NCI-H2227 (cell line): ENCODE data around the gene MEDAG.
"Not testable (repeated sequence)": the region's sequence is repeated elsewhere in the genome, so short reads cannot be mapped to it uniquely, and the experiment has no call there.

Experiments used
- DNase-seq: peaks from one replicate; lab custom pipeline; 2025; ENCODE audit not compliant: unreplicated experiment; lab: John Stamatoyannopoulos, UW

The MEDAG gene

DNA sequence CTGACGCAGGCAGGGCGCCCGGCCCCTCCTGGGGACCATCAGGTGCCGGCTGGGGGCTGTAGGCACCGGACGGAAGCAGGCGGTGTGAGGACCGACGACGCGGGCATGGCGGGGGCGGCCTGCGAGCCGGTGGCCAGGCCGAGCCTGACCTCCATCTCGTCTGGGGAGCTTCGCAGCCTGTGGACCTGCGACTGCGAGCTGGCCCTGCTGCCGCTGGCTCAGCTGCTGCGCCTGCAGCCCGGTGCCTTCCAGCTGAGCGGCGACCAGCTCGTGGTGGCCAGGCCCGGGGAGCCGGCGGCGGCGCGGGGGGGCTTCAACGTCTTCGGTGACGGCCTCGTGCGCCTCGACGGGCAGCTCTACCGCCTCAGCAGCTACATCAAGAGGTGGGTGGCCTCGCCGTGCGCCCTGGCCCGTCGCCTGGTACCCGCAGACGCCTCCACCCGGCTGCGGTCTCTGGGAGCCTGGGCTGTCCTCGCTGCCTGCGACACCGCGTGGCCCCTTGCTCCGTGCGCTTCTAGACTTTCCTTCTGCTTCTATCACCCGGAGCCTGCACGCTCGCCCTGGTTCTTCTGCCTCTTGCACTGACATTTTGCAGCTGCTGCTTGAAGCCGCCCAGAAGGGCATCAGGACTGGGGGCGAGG, 460 bp downstream of the MEDAG start:
- no peak for DNase-seq

DNA sequence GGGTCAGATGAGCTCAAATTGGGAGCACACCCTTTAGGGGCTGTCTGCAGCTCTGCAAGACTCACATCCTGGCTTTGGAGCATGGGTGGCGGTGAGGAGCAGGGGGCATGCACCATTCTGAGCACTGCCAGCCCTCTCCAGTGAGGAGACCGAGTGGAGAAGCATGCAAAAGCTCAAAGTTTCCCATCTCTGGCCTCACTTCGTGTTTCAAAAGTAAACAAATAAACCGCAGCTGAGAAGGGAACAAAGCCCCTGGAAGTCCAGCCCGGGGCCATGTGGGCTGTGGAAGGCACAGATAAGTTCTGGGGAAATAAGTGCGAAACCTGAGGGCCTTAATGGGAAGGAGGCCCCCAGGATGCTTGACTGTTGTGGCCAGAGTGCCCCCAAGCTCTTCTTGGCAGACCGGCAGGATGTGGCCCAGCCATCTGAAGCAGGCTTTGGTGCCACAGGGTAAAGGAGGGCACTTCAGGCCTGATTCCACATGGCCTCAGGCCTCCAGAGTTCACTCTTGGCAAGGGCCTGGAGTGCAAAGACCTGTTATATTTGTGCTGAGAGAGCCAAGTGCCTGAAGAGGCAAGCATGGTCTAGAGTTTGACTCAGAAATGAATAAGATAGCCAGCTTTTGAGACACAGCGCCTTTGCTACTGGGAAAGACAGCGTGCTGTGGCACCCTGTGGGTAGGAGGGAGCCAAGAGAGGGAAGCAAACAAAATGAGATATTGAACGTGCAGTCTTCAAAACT, 1.2 kb downstream of the MEDAG start:
- no peak for DNase-seq

DNA sequence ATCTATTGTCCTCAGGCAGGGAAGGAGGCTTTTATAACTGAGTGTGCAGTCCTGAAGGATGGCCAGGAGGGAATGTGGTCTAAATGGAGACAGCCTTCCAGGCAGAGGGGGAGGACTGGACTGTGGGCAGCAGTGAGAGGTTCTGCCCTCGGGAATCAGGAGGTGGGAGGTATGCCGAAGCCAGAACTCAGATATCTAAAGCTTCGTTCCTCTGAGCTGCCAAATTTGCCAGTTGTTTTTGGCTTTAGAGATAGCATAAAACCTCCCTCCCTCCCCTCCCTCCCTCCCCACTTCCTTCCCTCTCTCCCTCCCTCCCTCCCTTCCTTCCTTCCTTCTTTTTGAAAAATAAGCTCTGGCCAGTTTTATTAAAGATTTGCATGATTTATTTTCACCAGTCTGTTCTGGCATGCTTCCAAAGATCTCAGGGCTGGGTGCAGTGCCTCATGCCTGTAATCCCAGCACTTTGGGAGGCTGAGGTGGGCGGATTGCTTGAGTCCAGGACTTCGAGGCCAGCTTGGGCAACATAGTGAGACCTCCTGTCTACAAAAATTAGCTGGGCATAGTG, 2.4 kb downstream of the MEDAG start:
- DNase-seq = no peak

DNA sequence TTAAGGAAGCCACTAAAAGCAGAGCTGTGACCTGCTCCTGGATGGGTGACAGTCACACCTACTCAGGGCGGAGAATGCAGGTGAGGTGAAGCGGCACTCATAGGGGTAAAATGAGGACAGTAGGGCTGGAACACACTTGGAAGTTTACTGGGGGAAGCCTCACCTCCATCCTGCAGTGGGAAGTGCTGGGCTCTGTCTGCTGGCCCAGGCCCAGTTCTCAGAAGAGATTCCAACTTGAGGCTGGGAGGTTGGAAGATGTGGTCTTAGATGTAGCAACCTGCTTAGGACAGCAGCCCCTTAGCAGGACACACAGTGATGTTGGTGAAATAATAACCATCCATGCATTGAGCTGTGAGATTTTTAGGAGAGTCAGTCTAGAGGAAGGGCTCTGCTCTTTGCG, 4.6 kb downstream of the MEDAG start:
- no peak for DNase-seq

DNA sequence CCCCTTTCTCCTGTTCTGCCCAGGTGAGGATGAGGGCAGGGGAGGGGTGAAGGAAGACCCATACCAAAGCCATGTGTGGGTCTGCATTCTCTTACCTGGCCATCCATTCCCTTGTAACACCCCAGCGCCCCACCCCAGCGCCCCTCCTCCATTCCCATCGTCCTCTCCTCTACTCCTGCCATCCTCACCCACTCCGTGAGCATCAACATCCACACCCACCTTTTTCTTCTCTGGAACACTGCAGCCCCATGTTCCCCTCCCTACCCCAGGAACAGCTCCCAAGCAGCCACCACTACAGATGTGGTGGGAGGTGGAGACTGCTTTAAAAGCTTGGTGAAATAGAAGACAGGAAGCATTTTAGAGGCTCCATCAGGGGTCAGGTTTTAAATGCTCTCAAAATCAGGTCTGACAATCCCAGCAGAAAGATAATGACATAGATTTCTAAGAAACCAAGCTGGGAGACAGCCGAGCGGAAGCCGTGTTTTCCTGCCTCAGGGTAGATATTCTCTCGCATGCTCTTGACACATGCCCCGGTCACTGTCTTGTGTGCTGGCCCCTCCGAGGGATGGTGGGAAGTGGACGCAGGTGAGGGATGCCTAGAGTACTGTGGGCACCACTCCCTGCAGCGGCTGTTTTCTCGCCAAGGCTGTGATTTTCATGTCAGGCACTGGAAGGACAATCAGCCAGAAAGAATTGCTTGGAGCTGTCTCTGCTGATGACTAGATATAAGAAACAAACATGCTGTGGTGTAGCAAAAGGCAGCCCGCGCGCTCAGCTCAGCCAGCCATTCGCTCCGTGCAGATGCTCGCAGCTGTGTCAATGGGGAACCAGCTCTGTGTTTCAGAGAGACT, 9.8 kb downstream of the MEDAG start:
- peak; percentile 79 for DNase-seq

DNA sequence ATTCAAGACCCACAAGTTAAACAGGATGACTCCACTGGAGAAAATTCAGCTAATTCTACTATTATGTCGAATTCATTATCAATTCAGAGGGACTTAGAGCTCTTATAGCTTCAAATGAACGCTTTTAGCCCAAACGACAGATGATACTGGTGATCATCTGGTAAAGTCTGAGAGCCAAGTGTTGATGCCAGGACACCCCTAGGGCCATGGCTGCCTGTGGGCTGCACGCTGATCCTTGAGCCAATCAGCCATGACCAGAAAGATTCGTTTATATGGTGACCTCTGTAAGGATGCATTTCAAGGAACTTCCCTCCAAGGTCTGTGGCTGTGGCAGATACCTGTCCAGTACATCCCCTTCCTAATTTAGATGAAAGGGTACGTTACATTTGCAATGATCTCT, 10.9 kb downstream of the MEDAG start:
- no peak for DNase-seq

DNA sequence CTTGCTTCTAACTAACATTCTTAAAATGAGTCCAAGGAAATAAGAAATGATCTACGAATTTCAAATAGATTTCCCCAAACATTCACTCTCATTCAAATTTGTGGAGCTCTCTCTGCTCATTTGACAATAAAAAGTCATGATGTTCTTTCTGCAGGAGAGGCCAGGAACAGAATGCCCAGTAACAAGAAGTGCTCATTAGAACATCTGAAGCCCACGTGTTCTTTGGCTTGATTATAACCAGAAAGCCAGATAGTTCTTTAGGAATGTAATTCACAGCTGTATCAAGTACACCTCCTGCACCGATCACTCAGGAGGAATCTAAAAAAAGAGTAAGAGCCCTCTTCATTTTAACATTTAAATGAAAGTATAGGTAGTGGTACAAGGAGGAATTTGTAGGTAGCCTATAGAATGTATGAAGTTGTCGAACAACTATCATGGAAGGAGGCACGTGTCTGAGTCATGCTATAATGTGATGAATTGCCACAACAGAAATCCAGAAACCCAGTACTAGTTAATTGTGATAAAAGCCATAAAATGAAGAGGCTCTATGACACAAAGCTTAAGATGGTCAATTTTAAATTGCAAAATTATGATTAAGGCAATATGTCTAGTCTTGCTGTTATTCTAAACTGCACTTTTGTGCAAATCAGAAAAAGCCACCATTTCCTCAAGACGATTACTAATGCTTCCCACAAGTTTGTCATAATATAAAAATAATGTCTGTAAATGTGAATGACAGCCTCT, 12.8 kb downstream of the MEDAG start:
- DNase-seq = no peak

DNA sequence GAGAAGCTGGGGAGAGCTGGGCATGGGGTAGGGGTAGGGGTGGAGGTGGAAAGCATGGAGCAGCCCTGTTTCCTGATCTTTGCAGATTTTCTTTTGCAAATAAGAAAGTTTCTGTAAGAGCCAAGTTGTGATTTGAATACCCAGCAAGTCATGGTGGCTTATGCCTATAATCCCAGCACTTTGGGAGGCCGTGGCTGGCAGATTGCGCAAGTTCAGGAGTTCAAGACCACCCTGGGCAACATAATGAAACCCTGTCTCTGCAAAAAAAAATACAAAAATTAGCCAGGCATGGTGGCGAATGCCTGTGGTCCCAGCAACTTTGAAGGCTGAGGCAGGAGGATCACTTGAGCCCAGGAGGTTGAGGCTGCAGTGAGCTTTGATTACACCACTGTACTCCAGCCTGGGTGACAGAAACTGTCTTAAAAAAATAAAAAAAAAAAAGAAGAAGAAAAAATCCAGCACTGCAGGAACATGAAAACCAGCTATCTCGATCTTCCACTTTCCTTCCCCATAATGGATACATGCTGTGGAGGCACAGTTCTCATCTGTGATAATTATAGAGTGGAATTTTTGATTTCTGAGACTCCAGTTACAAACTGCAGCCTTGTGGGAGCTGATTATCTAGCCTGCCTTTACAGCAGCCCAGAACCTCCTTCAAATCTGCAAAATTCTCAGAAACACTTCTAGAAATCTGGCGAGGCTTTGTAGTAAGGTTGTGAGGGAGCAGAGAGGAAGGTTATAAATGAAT, 14.3 kb downstream of the MEDAG start:
- DNase-seq = peak; percentile 41

DNA sequence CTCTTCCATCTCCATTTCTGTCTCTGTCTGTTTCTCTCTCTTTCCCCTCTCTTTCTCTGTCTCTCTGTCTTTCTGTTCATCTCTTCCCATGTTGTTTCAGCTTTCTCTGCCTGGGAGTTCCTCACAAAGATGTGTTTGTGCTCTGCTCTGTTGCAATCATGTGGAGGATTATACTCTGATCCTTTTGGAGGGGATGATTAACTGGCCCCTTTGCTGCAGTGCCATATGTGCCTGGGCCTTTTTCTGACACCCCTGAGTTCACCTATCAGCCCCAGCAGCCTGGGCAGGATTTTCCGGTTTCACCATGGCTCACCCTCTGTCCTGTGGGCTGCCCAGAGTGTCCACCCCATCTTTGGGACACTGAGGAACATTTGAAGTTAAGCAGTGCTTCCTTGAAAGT, 17.3 kb downstream of the MEDAG start:
- no peak for DNase-seq

DNA sequence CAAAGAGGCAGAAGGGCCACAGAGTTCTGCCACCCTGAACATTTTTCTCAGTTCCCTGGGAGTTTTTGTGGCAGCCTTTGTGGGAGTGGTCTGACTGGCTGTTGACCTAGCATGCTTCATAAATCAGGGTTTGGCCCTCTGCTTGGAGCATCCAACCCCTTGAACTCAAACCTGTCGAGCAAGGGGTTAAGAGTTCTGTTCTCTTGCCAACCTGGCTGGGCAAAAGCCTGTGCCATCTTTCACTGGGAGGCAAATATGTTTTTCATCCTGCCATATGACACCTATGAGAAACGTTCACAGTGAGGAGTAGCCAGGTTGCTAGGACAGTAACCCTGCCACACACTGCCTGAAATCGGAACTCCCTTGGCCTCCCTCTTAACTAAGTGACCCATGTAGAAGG, 18.6 kb downstream of the MEDAG start:
- no peak for DNase-seq

DNA sequence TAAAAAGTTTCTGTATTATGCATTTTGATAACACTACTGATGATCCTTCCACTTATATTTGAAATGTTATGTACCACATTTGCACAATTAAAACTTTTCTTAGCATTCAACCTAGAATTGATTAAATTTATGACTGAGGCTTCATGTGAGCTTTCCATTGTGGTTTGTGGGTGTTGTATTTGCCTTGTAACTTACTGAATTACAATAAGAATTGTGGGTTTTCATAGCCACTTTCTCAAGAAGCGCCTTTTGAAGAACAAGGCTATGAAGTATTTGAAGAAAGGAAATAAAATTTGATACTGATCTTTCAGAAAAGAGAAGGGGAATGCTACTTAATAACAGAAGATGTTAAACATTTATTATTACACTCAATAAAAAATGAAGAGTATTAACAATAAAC, 19.4 kb downstream of the MEDAG start:
- no peak for DNase-seq

DNA sequence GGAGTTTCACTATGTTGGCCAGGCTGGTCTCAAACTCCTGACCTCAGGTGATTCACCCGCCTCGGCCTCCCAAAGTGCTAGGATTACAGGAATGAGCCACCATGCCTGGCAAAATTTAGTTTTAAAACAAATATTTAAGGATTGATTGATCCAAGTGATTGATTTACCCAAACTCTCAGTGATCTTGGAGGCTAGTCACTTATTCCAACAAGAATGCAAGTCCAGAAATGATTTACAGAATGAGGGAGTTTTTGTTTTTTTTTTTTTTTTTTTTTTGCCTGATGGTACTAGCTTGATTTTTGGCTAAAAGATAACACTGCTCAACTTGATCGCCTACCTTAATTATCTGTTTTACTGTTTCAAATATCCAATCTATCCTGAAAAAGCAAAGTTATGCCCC, 20.7 kb downstream of the MEDAG start:
- no peak for DNase-seq

DNA sequence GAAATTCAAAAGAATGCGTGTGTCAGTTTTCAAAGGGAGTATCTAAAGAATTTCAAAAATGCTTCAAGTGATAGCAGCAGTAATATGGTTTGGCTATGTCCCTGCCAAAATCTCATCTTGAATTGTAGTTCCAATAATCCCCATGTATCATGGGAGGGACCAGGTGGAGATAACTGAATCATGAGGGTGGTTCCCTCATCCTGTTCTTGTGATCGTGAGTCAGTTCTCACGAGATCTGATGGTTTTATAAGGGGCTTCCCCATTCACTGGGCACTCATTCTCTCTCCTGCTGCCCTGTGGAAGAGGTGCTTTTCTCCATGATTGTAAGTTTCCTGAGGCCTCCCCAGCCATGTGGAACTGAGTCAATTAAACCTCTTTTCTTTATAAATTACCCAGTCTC, 21.1 kb downstream of the MEDAG start:
- not testable (repeated sequence) for DNase-seq

DNA sequence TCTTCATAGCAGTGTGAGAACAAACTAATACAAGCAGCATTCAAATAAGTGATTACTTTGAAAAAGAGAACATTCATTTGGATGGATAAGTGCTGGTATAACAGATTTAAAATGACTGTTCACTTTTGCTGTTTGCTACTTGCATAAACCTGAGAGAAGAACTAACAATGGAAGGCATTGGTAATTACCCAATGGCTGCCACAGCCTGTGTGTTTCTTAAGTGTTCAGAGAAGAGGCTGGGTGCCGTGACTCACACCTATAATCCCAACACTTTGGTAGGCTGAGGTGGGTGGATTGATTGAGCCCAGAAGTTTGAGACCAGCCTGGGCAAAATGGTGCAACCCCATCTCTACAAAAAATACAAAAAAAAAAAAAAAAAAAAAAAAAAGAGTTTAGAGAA, 21.5 kb downstream of the MEDAG start:
- DNase-seq = no peak

DNA sequence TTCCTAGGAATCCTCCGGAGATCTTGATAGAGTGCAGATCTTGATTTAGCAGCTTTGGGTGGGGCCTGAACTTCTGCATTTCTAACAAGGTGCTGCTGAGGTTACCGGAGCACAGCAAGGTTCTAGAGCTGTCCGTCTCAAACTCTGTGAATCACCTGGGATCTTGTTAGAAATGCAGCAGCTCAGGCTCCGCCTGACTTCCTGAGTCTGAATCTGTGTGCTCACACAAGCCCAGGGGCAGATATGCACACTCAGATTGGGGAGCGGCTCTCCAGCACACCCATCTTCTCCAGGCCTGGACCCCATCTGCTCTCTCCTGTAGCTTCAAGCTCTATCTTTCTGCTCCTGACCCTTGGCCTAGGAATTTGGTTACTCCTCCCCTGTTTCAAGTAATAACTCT, 22.9 kb downstream of the MEDAG start:
- DNase-seq = no peak

DNA sequence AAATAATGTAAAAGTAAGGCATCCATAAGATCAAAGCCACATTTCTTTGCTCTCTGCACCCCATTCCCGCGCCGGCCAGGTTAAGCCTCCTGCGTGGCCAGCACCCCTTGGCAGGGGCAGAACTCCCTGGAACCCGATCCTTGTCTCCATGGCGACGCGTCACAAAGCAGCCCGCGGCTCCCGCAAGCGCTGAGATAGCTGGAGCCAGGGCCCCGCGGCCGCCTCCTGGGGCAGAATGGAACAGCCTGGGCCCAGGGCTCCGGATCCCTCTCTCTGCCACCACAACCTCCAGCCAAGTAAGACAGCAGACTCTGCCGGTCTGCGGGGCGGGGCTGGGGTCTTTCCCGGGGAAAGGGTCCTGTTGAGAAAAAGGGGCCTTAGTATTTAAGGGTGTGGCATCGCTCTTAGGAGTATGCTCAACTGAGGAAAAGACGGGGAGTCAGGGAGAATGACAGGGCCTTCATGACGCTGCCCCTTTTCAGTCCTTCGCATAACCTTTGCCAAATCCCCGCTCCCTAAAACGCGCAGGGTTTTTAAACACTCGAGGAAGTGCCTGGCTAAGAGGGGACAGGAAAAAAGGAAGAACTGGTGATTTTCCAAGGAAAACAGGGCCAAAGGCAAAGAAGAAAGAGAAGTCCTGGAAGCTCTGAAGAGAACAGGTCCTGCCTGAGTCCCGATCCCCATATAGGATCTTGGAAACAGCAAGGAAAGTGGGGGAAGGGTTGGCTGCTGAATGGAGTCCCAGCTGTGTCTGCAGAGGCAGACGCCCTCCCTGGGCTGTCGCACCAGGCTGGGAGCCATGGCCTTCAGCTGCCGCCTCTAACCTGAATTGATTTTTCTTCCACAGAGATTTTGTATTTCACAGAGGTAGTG, 26.6 kb downstream of the MEDAG start, which contains the start of gene TEX26:
Gene TEX26 (plus strand): TSS at position 176 of the 873 bp plus-strand sequence. CDS start 60 bp downstream, at position 236.
- DNase-seq = no peak

DNA sequence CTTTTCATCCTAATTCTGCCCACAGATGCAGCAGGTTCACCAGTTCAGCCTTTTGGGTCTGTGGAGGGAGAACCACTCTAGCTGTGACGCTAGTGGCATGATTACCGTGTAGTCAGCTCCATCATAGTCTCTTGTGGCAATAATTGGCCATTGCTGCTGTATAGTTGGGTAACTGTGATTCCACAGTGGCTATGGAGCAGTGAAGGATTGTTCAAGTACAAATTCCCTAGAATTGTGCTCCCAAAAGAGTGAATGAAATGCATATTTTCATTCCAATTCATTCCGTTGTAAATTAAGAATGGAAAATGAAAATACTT, 27.2 kb downstream of the MEDAG start:
- DNase-seq = no peak

DNA sequence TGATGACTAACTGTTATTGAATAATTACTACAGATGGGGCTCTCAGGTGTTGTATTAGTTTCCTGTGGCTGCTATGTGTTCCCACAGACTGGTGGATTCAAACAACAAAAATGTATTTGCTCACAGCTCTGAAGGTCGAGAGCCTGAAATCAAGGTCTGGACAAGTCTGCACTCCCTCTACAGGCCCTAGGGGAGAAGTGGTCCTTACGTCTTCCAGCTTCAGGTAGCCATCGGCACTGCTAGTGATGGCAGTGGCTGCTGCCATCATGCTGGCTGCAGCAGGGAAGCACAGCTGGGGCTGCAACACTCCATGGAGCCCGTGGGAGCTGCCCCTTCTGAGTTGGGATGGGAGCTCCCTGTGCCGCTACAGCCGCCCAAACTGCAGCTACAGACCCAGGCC, 28.3 kb downstream of the MEDAG start:
- DNase-seq = no peak

DNA sequence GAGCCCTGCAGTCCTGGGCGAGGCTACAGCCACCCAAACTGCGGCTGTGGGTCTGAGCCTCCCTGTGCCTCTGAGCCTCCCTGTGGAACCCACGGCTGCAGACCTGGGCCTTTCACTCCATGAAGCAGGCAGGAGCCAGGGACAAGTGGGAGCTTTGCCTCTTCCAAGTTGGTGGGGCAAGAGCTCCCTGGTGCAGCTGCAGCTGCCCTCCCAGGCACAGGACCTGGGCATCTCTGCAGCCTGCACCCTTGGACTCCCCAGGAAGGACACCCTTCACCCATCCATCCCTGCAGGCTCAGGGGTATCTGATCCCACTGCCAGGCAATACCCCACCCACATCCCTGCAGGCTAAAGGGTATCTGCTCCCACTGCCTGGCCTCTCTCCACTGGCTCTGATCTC, 28.7 kb downstream of the MEDAG start:
- DNase-seq = no peak
